HFFc6 (cell line): ENCODE measurements around the gene CCNK. TPM values are rescaled to one million over a fixed set of nuclear protein-coding genes. Genes with fewer than 3 reads are reported as not detected.

Experiments used
- DNase-seq: peaks from one replicate; pipeline ENCODE4 v3.0.0-alpha.2; 2018
- H3K27ac Mint-ChIP-seq: 2 replicates; pipeline ENCODE4 v1.8.0; 2020; ENCODE audit warnings: mild to moderate bottlenecking, mixed read lengths
- H3K27me3 Mint-ChIP-seq: 2 replicates; pipeline ENCODE4 v1.8.0; 2021; ENCODE audit warnings: mild to moderate bottlenecking, moderate library complexity, mixed read lengths; ENCODE audit not compliant: insufficient read depth
- H3K36me3 Mint-ChIP-seq: 2 replicates; pipeline ENCODE4 v1.8.0; 2021; ENCODE audit warnings: low read depth, mixed read lengths
- H3K4me1 Mint-ChIP-seq: 2 replicates; pipeline ENCODE4 v1.8.0; 2020; ENCODE audit warnings: low read depth, mixed read lengths
- H3K4me3 Mint-ChIP-seq: 2 replicates; pipeline ENCODE4 v1.8.0; 2020; ENCODE audit warnings: mild to moderate bottlenecking, moderate library complexity, mixed read lengths
- H3K9me3 Mint-ChIP-seq: 2 replicates; pipeline ENCODE4 v1.8.0; 2020; ENCODE audit warnings: mild to moderate bottlenecking, mixed read lengths
- total RNA-seq, 6 experiments: library from RNA; stranded (reverse); fragmentation: NEBNext Ultra II Directional; extraction: Animal tissue kit (Norgen Biotek cat#: 25700); gene quantifications; 2 replicates in 1 of 6; 3 replicates in 5 of 6; pipeline ENCODE4 v1.2.3, GENCODE V29; 2021
- TF ChIP-seq, protein P1 (sequence below): fragments of 200-600 bp; sonication (generic); IDR thresholded peaks from 2 replicates; pipeline ENCODE4 v1.5.0; 2021; ENCODE audit warnings: antibody characterized with exemption, mild to moderate bottlenecking

The CCNK gene
- total RNA-seq, 6 experiments from 2014 or later = 74.9 to 93.1 (median 86.4) TPM

DNA sequence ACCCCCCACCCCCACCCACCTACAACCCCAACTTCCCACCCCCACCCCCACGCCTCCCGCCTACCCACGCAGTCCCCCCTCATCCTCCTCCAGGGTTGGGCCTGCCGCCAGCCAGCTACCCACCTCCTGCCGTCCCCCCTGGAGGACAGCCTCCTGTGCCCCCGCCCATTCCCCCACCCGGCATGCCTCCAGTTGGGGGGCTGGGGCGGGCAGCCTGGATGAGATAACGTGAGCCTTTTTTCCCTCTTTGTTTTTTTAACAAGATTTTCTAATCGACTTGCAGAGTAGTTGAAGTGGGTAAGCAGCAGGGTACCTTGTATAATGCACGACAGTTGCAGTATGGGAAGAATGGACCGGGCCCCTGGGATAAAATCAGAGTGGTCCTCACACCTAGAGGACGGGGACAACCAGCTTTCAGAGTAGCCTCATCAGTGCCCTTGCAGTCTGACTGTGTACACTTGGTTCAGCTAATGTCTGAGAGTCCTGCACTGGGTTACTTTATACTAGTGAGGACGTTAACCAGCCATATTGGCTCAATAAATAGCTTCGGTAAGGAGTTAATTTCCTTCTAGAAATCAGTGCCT is 29.4 kb downstream of the CCNK start:
- no peaks in the 10 kb centered on the region for H3K9me3 Mint-ChIP-seq
- no peak overlapping the region for H3K4me3 Mint-ChIP-seq
- peaks cover 15% of the 10 kb centered on the region for H3K36me3 Mint-ChIP-seq
- H3K27me3 Mint-ChIP-seq = peaks cover 12% of the 10 kb centered on the region
- peak overlapping the region; percentile 40 for H3K27ac Mint-ChIP-seq
- TF ChIP-seq, protein P1, sequence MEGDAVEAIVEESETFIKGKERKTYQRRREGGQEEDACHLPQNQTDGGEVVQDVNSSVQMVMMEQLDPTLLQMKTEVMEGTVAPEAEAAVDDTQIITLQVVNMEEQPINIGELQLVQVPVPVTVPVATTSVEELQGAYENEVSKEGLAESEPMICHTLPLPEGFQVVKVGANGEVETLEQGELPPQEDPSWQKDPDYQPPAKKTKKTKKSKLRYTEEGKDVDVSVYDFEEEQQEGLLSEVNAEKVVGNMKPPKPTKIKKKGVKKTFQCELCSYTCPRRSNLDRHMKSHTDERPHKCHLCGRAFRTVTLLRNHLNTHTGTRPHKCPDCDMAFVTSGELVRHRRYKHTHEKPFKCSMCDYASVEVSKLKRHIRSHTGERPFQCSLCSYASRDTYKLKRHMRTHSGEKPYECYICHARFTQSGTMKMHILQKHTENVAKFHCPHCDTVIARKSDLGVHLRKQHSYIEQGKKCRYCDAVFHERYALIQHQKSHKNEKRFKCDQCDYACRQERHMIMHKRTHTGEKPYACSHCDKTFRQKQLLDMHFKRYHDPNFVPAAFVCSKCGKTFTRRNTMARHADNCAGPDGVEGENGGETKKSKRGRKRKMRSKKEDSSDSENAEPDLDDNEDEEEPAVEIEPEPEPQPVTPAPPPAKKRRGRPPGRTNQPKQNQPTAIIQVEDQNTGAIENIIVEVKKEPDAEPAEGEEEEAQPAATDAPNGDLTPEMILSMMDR = no peak
- DNase-seq = no peak
- H3K4me1 Mint-ChIP-seq = peaks cover 16% of the 10 kb centered on the region

GRCh38 chr14:99511421-99512109 is 30.4 kb downstream of the CCNK start:
- no peaks in the 10 kb centered on the region for H3K9me3 Mint-ChIP-seq
- H3K27me3 Mint-ChIP-seq = peaks cover 10% of the 10 kb centered on the region
- no peak for DNase-seq
- peaks cover 16% of the 10 kb centered on the region for H3K4me1 Mint-ChIP-seq
- H3K4me3 Mint-ChIP-seq = no peak overlapping the region
- peak overlapping the region; percentile 49 for H3K27ac Mint-ChIP-seq
- peaks cover 6% of the 10 kb centered on the region; the same call in 1 of the 2 replicates for H3K36me3 Mint-ChIP-seq
- TF ChIP-seq, protein P1 = no peak

GRCh38 chr14:99512110-99512449 is 30.9 kb downstream of the CCNK start:
- DNase-seq = no peak
- Mint-ChIP-seq H3K4me3 (0 out of 2 replicates have a peak overlapping the region, but pooled peaks have one; percentile 22), H3K9me3 (no peaks in the 10 kb centered on the region), H3K36me3 (peaks cover 6% of the 10 kb centered on the region; the same call in 1 of the 2 replicates), H3K4me1 (peaks cover 16% of the 10 kb centered on the region), H3K27ac (peak overlapping the region; percentile 49), H3K27me3 (peaks cover 10% of the 10 kb centered on the region)
- TF ChIP-seq, protein P1 = no peak

GRCh38 chr14:99512571-99513182 is 31.5 kb downstream of the CCNK start:
- Mint-ChIP-seq H3K27ac (peak overlapping the region; percentile 49; the same call in 1 of the 2 replicates), H3K4me1 (peaks cover 16% of the 10 kb centered on the region), H3K9me3 (no peaks in the 10 kb centered on the region), H3K4me3 (0 out of 2 replicates have a peak overlapping the region, but pooled peaks have one; percentile 22), H3K36me3 (peaks cover 2% of the 10 kb centered on the region; the same call in 1 of the 2 replicates), H3K27me3 (peaks cover 10% of the 10 kb centered on the region)
- DNase-seq = no peak
- TF ChIP-seq, protein P1 = no peak

GRCh38 chr14:99513183-99513694 is 32.0 kb downstream of the CCNK start:
- no peaks in the 10 kb centered on the region for H3K9me3 Mint-ChIP-seq
- H3K36me3 Mint-ChIP-seq = no peaks in the 10 kb centered on the region; the same call in 1 of the 2 replicates
- no peak overlapping the region for H3K4me3 Mint-ChIP-seq
- DNase-seq = no peak
- H3K4me1 Mint-ChIP-seq = peaks cover 16% of the 10 kb centered on the region
- H3K27ac Mint-ChIP-seq = peak overlapping the region; percentile 18; the same call in 1 of the 2 replicates
- peaks cover 10% of the 10 kb centered on the region for H3K27me3 Mint-ChIP-seq
- TF ChIP-seq, protein P1 = no peak
